Coronary artery (tissue), 2 donors: ENCODE results near the gene KLHL20.
"Not testable (repeated sequence)": the region's sequence is repeated elsewhere in the genome, so short reads cannot be mapped to it uniquely, and the experiment has no call there.

Experiments
- DNase-seq: peaks from one replicate; pipeline ENCODE4 v3.0.0-alpha.2; 2017; ENCODE audit warnings: low spot score
- H3K27ac ChIP-seq, 2 donors: fragments of 200-600 bp; sonication (generic); one replicate each; pipeline ENCODE4 v1.5.1; 2016 to 2019
- H3K4me3 ChIP-seq: fragments of 200-600 bp; sonication (generic); 2 replicates; pipeline ENCODE4 v1.5.1; 2016; ENCODE audit warnings: mild to moderate bottlenecking, moderate library complexity
- CTCF ChIP-seq: fragments of 200-600 bp; sonication (generic); IDR thresholded peaks from one replicate; pipeline ENCODE4 v1.5.1; 2019; ENCODE audit warnings: antibody characterized with exemption

Gene KLHL20

DNA sequence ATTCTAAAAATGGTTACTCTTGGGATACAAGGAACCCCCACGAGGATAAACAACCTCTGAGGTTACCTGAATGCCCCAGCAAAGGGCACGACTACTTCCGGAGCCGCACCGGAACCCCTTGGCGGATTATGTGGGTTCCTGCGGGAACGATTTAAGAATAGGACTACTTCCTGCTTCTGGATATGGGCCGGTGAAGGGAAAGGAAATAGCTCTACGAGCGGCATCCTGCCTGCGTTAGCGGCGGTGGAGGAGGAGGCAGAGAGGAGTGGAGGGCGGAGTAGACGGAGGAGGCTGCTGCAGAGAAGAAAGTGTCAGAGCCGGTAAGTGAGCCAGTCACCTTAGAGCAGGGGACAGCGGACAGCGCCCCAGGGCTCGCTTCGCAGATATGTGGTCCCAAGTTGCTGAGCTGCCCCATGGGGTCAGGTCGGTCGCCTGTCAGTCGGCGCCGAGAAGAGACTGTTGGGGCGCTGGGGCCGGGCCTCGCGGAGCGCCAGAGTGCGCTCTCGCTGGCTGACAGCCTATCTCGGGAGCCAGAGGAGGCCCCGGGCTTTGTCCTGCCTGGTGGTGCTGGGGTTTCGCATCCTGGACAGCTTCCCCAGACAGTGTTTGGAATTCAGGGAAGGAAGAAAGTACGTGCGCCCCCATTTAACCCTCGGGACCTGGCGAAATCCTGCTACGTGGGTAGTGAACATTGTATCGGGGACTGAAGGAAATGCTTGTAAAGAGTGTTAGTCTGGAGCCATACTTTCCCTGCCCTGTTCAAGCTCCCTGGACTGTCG lies at the start of gene KLHL20:
TSS of gene KLHL20 (plus strand) at position 223 of the 779 bp plus-strand sequence. CDS start 1,063 bp downstream, outside the sequence.
- peak; percentile 86 for DNase-seq
- Histone ChIP-seq H3K4me3 (peak within 1 kb of the TSS; percentile 94), H3K27ac (peak within 1 kb of the TSS; percentile 90 to 95)
- no peak for TF ChIP-seq CTCF

DNA sequence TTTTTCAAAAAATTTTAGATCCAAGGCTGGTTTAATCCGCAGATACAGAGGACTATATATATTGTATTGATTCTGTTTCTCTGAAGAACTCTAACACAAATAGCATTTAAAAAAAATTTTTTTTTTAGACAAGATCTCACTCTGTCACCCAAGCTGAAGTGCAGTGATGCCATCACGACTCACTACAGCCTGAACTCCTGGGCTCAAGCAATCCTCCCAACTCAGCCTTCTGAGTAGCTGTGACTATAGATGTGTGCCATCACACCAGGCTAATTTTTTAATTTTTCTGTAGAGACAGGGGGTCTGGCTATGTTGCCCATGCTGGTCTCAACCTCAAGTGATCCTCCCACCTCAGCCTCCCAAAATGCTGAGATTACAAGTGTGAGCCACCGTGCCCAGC lies 48.1 kb upstream of the KLHL20 start:
- Histone ChIP-seq H3K27ac (no peak overlapping the region), H3K4me3 (no peak overlapping the region)
- no peak for DNase-seq
- TF ChIP-seq CTCF = no peak

DNA sequence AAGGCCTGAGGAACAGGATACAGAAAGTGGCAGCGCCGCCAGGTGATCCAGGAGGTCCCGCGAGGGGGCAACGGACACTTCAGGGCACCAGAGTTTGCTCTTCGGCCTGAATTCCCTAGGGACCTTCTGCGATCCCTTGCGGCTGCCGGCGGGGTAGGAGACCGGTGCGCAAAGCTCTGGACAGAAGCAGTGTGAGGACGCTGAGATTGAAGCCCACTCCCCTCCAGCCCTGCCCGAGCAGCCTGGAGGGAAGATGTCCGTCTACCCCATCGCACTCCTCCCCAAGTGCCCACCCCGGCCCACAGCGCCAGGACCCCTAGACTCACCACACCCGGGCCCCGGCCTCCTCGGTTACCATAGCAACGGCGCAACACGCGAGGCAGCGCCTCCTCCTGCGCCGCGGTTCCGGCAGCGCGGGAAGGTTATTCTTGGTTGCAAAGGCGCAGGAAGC lies 45.3 kb upstream of the KLHL20 start, which contains the start of gene ANKRD45:
TSS of gene ANKRD45 (minus strand) at position 361 of the 451 bp plus-strand sequence. CDS start 10,433 bp downstream, outside the sequence.
- H3K4me3 ChIP-seq = peak within 1 kb of the TSS; percentile 68
- no peak for DNase-seq
- H3K27ac ChIP-seq = no peak within 1 kb of the TSS
- no peak for TF ChIP-seq CTCF

DNA sequence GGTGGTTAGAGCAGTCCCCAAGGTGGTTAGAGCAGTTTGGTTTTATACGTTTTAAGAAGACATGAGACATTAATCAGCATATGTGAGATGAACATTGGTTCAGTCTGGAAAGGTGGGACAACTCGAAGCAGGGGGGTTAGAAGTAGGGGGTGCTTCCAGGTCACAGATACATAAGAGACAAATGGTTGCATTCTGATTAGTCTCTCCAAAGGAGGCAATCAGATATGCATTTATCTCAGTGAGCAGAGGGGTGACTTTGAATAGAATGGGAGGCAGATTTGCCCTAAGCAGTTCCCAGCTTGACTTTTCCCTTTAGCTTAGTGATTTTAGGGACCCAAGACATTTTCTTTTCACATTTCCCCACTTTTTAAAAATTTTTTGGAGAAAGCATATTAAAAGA lies 40.3 kb upstream of the KLHL20 start:
- DNase-seq, H3K27ac ChIP-seq, H3K4me3 ChIP-seq: not testable (repeated sequence)

DNA sequence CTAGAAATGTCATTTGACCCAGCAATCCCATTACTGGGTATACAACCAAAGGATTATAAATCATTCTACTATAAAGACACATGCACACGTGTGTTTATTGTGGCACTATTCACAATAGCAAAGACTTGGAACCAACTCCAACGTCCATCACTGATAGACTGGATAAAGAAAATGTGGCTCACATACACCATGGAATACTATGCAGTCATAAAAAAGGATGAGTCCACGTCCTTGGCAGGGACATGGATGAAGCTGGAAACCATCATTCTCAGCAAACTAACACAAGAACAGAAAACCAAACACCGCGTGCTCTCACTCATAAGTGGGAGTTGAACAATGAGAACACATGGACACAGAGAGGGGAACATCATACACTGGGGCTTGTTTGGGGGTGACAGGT lies 34.6 kb upstream of the KLHL20 start:
- H3K4me3 ChIP-seq, DNase-seq, H3K27ac ChIP-seq: not testable (repeated sequence)

- no peak for DNase-seq
- Histone ChIP-seq H3K27ac (no peak overlapping the region), H3K4me3 (no peak overlapping the region)
- no peak for TF ChIP-seq CTCF
Measured at GRCh38 chr1:173682184-173682583, 32.6 kb upstream of the KLHL20 start.

DNA sequence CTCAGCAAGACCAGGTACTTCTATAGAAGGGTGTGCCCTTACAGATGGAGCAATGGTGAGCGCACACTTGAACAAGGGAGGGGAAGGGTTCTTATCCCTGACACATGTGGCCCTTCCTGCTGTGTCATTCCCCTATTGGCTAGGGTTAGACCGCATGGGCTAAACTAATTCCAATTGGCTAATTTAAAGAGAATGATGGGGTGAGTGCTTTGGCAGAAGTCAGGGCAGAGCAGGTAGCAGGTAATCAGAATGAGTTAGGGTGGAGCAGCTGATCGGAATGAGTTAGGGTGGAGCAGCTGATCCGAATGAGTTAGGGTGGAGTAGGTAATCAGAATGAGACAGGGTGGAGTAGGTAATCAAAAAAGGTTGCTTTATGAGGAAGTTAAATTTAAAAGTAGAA lies 30.9 kb upstream of the KLHL20 start:
- DNase-seq, H3K4me3 ChIP-seq, H3K27ac ChIP-seq: not testable (repeated sequence)

DNA sequence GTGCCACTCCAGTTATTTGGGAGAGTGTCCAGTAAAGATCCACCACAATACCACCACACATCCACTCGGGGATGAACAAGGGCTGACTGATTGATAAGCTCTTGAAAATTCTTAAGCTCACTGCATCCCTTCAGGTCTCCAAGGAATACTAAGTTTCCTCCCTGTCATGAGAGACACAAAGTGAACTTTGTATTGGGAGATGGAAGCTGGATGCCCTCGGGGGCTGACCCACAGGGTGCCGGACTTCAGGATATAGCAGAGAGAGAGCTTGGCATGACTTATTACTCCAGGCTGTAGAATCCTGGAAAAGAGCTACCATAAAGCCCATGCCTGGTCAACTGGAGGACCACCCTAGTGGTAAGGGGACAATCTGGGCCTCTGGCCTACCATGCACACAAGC lies 29.7 kb upstream of the KLHL20 start:
- DNase-seq, H3K4me3 ChIP-seq, H3K27ac ChIP-seq: not testable (repeated sequence)

GRCh38 chr1:173688300-173688699 lies 26.5 kb upstream of the KLHL20 start:
- no peak for TF ChIP-seq CTCF
- DNase-seq = no peak
- Histone ChIP-seq H3K4me3 (no peak overlapping the region), H3K27ac (no peak overlapping the region)
